OCI-LY3 (cell line): ENCODE data around the gene OBP2B.
"Not testable (repeated sequence)": the region's sequence is repeated elsewhere in the genome, so short reads cannot be mapped to it uniquely, and the experiment has no call there.

Source experiments
- H2AFZ ChIP-seq: fragments of 200-600, 300-600 bp; shearing (Covaris generic); 2 replicates; pipeline ENCODE4 v1.6.0; 2014; ENCODE audit warnings: antibody characterized with exemption, low read depth, low read length
- H3K27ac ChIP-seq: fragments of 200-600, 300-600 bp; sonication (generic); 2 replicates; pipeline ENCODE4 v1.5.1; 2014; ENCODE audit warnings: mild to moderate bottlenecking, low read length, moderate library complexity, mixed read lengths
- H3K27me3 ChIP-seq: fragments of 200-600, 300-600 bp; sonication (generic); 2 replicates; pipeline ENCODE4 v1.6.1; 2014; ENCODE audit warnings: low read depth, low read length, mixed read lengths
- H3K36me3 ChIP-seq: fragments of 200-600, 300-600 bp; sonication (generic); replicated peaks from 2 replicates; pipeline ENCODE3; 2014; ENCODE audit warnings: low read depth, low read length, mixed read lengths
- H3K4me1 ChIP-seq: fragments of 300-600, 200-600 bp; sonication (generic); 2 replicates; pipeline ENCODE4 v1.6.1; 2014; ENCODE audit warnings: low read length, mixed read lengths
- H3K4me2 ChIP-seq: fragments of 200-600, 300-600 bp; sonication (generic); 2 replicates; pipeline ENCODE4 v1.6.1; 2014; ENCODE audit warnings: low read length, mixed read lengths
- H3K4me3 ChIP-seq: fragments of 300-600, 200-600 bp; sonication (generic); 2 replicates; pipeline ENCODE4 v1.5.1; 2014; ENCODE audit warnings: antibody characterized with exemption, mild to moderate bottlenecking, low read length, moderate library complexity
- H3K79me2 ChIP-seq: fragments of 300-600, 200-600 bp; shearing (Covaris generic); 2 replicates; pipeline ENCODE4 v1.6.1; 2014; ENCODE audit warnings: mild to moderate bottlenecking, low read length, mixed read lengths
- H3K9ac ChIP-seq: fragments of 300-600, 200-600 bp; shearing (Covaris generic); 2 replicates; pipeline ENCODE4 v1.6.0; 2014; ENCODE audit warnings: mild to moderate bottlenecking, low read length, moderate library complexity
- H3K9me3 ChIP-seq: fragments of 200-600, 300-600 bp; shearing (Covaris generic); 2 replicates; pipeline ENCODE4 v1.6.1; 2014; ENCODE audit warnings: low read length, mixed read lengths; ENCODE audit not compliant: insufficient read depth
- H4K20me1 ChIP-seq: fragments of 200-600, 300-600 bp; sonication (generic); 2 replicates; pipeline ENCODE4 v1.6.1; 2016; ENCODE audit warnings: low read length, mixed read lengths; ENCODE audit not compliant: insufficient read depth
- CTCF ChIP-seq: fragments of 200-600, 300-600 bp; sonication (generic); IDR thresholded peaks from 2 replicates; pipeline ENCODE4 v1.5.1; 2014; ENCODE audit warnings: antibody characterized with exemption, low read length, low read depth
- EZH2phosphoT487 ChIP-seq: fragments of 200-600 bp; shearing (Covaris generic); IDR thresholded peaks from 2 replicates; pipeline ENCODE4 v1.6.1; 2018; ENCODE audit warnings: antibody characterized with exemption, mixed run types, low read depth

The OBP2B gene

GRCh38 chr9:133252301-133253020 lies 43.4 kb upstream of the OBP2B start:
- no peak overlapping the region for H2AFZ ChIP-seq
- H3K27me3 ChIP-seq, result peaks cover 30% of the 10 kb centered on the region
- H3K36me3 ChIP-seq, result no peaks in the 10 kb centered on the region
- no peak overlapping the region for H3K27ac ChIP-seq
- no peak overlapping the region for H3K4me2 ChIP-seq
- no peak overlapping the region for H3K9ac ChIP-seq
- no peak overlapping the region for H3K4me3 ChIP-seq
- TF ChIP-seq CTCF, result no peak
- TF ChIP-seq EZH2phosphoT487, result no peak
- no peaks in the 10 kb centered on the region for H3K4me1 ChIP-seq
- no peaks in the 10 kb centered on the region for H3K79me2 ChIP-seq
- H3K9me3 ChIP-seq, result no peaks in the 10 kb centered on the region
- H4K20me1 ChIP-seq, result no peaks in the 10 kb centered on the region

- Histone ChIP-seq H3K79me2 (no peaks in the 10 kb centered on the region), H3K27me3 (peaks cover 30% of the 10 kb centered on the region), H3K4me3 (no peak overlapping the region), H3K36me3 (no peaks in the 10 kb centered on the region), H2AFZ (no peak overlapping the region), H3K9ac (no peak overlapping the region), H3K4me1 (no peaks in the 10 kb centered on the region), H3K9me3 (no peaks in the 10 kb centered on the region), H4K20me1 (no peaks in the 10 kb centered on the region), H3K27ac (no peak overlapping the region), H3K4me2 (no peak overlapping the region)
- TF ChIP-seq EZH2phosphoT487 (no peak), CTCF (no peak)
These were observed 42.7 kb upstream of the OBP2B start for GRCh38 chr9:133251773-133252172.

GRCh38 chr9:133251221-133251620 lies 42.2 kb upstream of the OBP2B start:
- not testable (repeated sequence) for H3K27ac ChIP-seq, H3K4me1 ChIP-seq, H3K9me3 ChIP-seq, H3K4me3 ChIP-seq, H4K20me1 ChIP-seq, H2AFZ ChIP-seq, H3K36me3 ChIP-seq, H3K79me2 ChIP-seq, H3K9ac ChIP-seq, H3K4me2 ChIP-seq
- peaks cover 30% of the 10 kb centered on the region for H3K27me3 ChIP-seq

- no peak overlapping the region for H3K9ac ChIP-seq
- no peak overlapping the region for H3K27ac ChIP-seq
- peaks cover 30% of the 10 kb centered on the region for H3K27me3 ChIP-seq
- H2AFZ ChIP-seq, result no peak overlapping the region
- H3K4me2 ChIP-seq, result no peak overlapping the region
- no peaks in the 10 kb centered on the region for H3K9me3 ChIP-seq
- H3K4me1 ChIP-seq, result no peaks in the 10 kb centered on the region
- no peaks in the 10 kb centered on the region for H3K79me2 ChIP-seq
- no peaks in the 10 kb centered on the region for H4K20me1 ChIP-seq
- no peaks in the 10 kb centered on the region for H3K36me3 ChIP-seq
- TF ChIP-seq EZH2phosphoT487, result no peak
- TF ChIP-seq CTCF, result no peak
- H3K4me3 ChIP-seq, result no peak overlapping the region
These were observed 41.7 kb upstream of the OBP2B start for GRCh38 chr9:133250741-133251170.
